Measurements from ENCODE around the gene PCDHGA1. TPM values are rescaled to one million over a fixed set of nuclear protein-coding genes. Genes with fewer than 3 reads are reported as not detected.
"Not testable (repeated sequence)": the region's sequence is repeated elsewhere in the genome, so short reads cannot be mapped to it uniquely, and the experiment has no call there.

The PCDHGA1 gene
- total and polyA plus RNA-seq, 2 of the 4 experiments (the other 2 are of a cell fraction) = 0.90 to 0.92 TPM

DNA sequence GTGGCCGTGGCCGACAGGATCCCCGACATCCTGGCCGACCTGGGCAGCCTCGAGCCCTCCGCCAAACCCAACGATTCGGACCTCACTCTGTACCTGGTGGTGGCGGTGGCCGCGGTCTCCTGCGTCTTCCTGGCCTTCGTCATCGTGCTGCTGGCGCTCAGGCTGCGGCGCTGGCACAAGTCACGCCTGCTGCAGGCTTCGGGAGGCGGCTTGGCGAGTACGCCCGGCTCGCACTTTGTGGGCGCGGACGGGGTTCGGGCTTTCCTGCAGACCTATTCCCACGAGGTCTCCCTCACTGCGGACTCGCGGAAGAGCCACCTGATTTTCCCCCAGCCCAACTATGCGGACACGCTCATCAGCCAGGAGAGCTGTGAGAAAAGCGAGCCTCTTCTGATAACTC lies 15.7 kb downstream of the PCDHGA1 start:
- POLR2A ChIA-PET (ENCODE audit: unreplicated experiment) = not testable (repeated sequence)

More for the DNA sequence above, 15.7 kb downstream of the PCDHGA1 start:
- in situ Hi-C loops (cut with MboI; ENCODE audit: low sequenced_read_pairs); H2BK20ac ChIP-seq (ENCODE audit: low read depth, low read length); H2AFZ ChIP-seq (replicated peaks; ENCODE audit: low read length, poor library complexity); H2BK5ac ChIP-seq (ENCODE audit: low read depth, low read length, poor library complexity, severe bottlenecking); H3K9ac ChIP-seq (ENCODE audit: low read depth, low read length); H3K56ac ChIP-seq (ENCODE audit: extremely low read depth, insufficient read depth, low read length); H4K20me1 ChIP-seq (ENCODE audit: insufficient read depth, low read length); dilution Hi-C loops (cut with HindIII; ENCODE audit: low sequenced_read_pairs, unreplicated experiment); H3K36me3 ChIP-seq (ENCODE audit: control insufficient read depth, insufficient read depth, low read length); H3K18ac ChIP-seq (ENCODE audit: low read depth, low read length); BruUV-seq (replicated peaks); H3K4ac ChIP-seq (ENCODE audit: low read depth, low read length); H4K5ac ChIP-seq (ENCODE audit: low read depth, low read length); intact Hi-C loops (cut with micrococcal nuclease); H3K27me3 ChIP-seq (ENCODE audit: control insufficient read depth, insufficient read depth, low read length); H3K27ac ChIP-seq (ENCODE audit: insufficient read depth, low read length); H3K23ac ChIP-seq (ENCODE audit: low read depth, low read length); H2AK5ac ChIP-seq (ENCODE audit: low read depth, low read length); H3K4me3 ChIP-seq (ENCODE audit: insufficient read depth, low read depth, low read length); H3K14ac ChIP-seq (replicated peaks; ENCODE audit: low read depth, low read length); ATAC-seq (ENCODE audit: low read depth); H2AK9ac ChIP-seq (replicated peaks; ENCODE audit: low read depth, low read length, poor library complexity); H3K4me1 ChIP-seq (ENCODE audit: control insufficient read depth, insufficient read depth, low read length); H3K9me1 ChIP-seq (ENCODE audit: insufficient read depth, low read length); CTCF ChIA-PET; H3K79me1 ChIP-seq (ENCODE audit: low read depth in 1 of 2, low read length in 2 of 2); H2BK15ac ChIP-seq (ENCODE audit: low read depth, low read length); H2BK120ac ChIP-seq (ENCODE audit: low read depth, low read length); H4K8ac ChIP-seq (ENCODE audit: low read depth in 2 of 2, low read length in 2 of 2); DNase-seq; H3K4me2 ChIP-seq (ENCODE audit: low read depth, low read length); H4K91ac ChIP-seq (ENCODE audit: insufficient read depth, low read depth, low read length): not testable (repeated sequence)
- no CpG with 5 or more reads among the region's 35 CpGs for WGBS, 2 experiments (ENCODE audit: extremely low coverage in 2 of 2, insufficient read length in 1 of 2)
- peaks cover 27% of the 10 kb centered on the region for H3K9me3 ChIP-seq (ENCODE audit: control insufficient read depth, insufficient read depth, low read length)
